H1 (cell line): Measurements from ENCODE around the gene DTX4. TPM values are rescaled to one million over a fixed set of nuclear protein-coding genes. Genes with fewer than 3 reads are reported as not detected.

Experiments
- ASH2L ChIP-seq: fragments of 200-600, 300-600 bp; sonication (generic); IDR thresholded peaks from one replicate; pipeline ENCODE4 v1.7.1; 2017; ENCODE audit warnings: low read length
- EGR1 ChIP-seq: IDR thresholded peaks from 2 replicates; pipeline ENCODE4 v1.6.1; 2011; ENCODE audit warnings: low read depth, low read length, borderline replicate concordance
- GTF2F1 ChIP-seq: IDR thresholded peaks from 2 replicates; pipeline ENCODE4 v1.6.1; 2012; ENCODE audit warnings: low read depth, low read length, improper control_type of control experiment, borderline replicate concordance
- HDAC6 ChIP-seq: IDR thresholded peaks from one replicate; pipeline ENCODE4 v1.7.1; 2012; ENCODE audit warnings: low read depth, mild to moderate bottlenecking, inconsistent platforms, low read length, moderate library complexity
- RXRA ChIP-seq: IDR thresholded peaks from 2 replicates; pipeline ENCODE4 v1.6.1; 2011; ENCODE audit warnings: low read depth, mild to moderate bottlenecking, low read length, moderate library complexity; ENCODE audit not compliant: insufficient read depth
- TEAD4 ChIP-seq: IDR thresholded peaks from 2 replicates; pipeline ENCODE4 v1.6.1; 2012; ENCODE audit warnings: low read depth, low read length, inconsistent platforms, mixed read lengths
- ZNF274 ChIP-seq: IDR thresholded peaks from 2 replicates; pipeline ENCODE4 v1.7.0; 2012; ENCODE audit warnings: low read length, borderline replicate concordance; ENCODE audit errors: extremely low read depth
- polyA plus RNA-seq, 7 experiments: library from polyadenylated mRNA; depleted of rRNA in 3 of 7; stranded (reverse) in 5 of 7; unstranded in 2 of 7; fragments of >200 nt in 5 of 7; fragments of 200-250 nt in 2 of 7; gene quantifications; 1 replicate in 5 of 7; 2 replicates in 1 of 7; 4 replicates in 1 of 7; pipeline versions ENCODE4 v1.2.1 to v1.2.3, GENCODE V29; 2011 to 2013; ENCODE audit warnings: missing spikeins in 2 of 7, mixed read lengths in 2 of 7
- small RNA-seq: library from polyadenylated mRNA; stranded (forward); fragments of <200 nt; extraction: miRNeasy Mini kit (QIAGEN cat#:217004); gene quantifications from one replicate; pipeline ENCODE3, GENCODE V24; 2013; ENCODE audit not compliant: insufficient read depth
- total RNA-seq: library from RNA; stranded (reverse); fragmentation: NEBNext Ultra II Directional; extraction: Animal tissue kit (Norgen Biotek cat#: 25700); gene quantifications from 2 replicates; pipeline ENCODE4 v1.2.1, GENCODE V29; 2021

The DTX4 gene
- total and polyA plus RNA-seq, 2 of the 8 experiments (the other 6 are each of a cell fraction or from before 2014, with no cell fraction given): 5.1 to 18.8 TPM

DNA sequence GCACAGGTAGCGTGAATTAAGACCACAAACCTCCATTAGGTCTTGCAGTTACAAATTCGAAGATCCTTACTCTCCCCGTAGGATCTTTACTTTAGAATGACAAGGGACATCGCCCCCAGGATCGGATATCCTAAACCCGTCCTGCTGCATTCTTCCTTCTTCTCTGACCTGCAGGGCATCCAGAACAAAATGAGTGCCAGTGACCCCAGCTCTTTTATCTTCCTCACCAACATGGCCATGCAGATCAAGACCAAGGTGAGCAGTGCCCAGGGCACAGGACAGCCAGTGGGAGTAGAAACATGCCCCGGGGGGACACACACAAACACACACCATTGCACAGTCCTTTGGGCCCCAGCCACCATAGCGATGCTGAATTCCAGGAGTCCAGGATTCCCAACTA lies 83.3 kb downstream of the DTX4 start (continued):
- TF ChIP-seq EGR1 (no peak), GTF2F1 (no peak), ASH2L (peak; percentile 71), RXRA (no peak), ZNF274 (no peak), TEAD4 (peak; percentile 71), HDAC6 (no peak)
- TF ChIP-seq, all 59 proteins: peak for 5

Small RNA genes within 50 kb of the gene (small RNA-seq; reads per million reads assigned to genes)
- not detected for gene RN7SL42P

Other genes with a start within 250 kb of the DTX4 start
- 10.7 and 11.5 TPM in 2 replicates for gene GLYATL1, start 232.6 kb upstream of the DTX4 start, total RNA-seq
- 5.2 and 8.6 TPM in 2 replicates for gene GLYATL1, start 232.6 kb upstream of the DTX4 start, polyA plus RNA-seq (2011; rRNA removed)
- gene GLYATL1B, start 85.8 kb upstream of the DTX4 start, total RNA-seq: not detected in 2 replicates
- 0.08 TPM in 1 of 2 replicates, not detected in the other for gene GLYATL1B, start 85.8 kb upstream of the DTX4 start, polyA plus RNA-seq (2011; rRNA removed)
- gene FAM111B, start 64.9 kb upstream of the DTX4 start, total RNA-seq: 38.1 and 40.0 TPM in 2 replicates
- 2.4 and 4.8 TPM in 2 replicates for gene FAM111B, start 64.9 kb upstream of the DTX4 start, polyA plus RNA-seq (2011; rRNA removed)
- gene FAM111A, start 29.3 kb upstream of the DTX4 start, total RNA-seq: 29.9 and 31.1 TPM in 2 replicates
- gene FAM111A, start 29.3 kb upstream of the DTX4 start, polyA plus RNA-seq (2011; rRNA removed): 7.4 and 10.2 TPM in 2 replicates
- not detected in 2 replicates for gene MPEG1, start 40.8 kb downstream of the DTX4 start, total RNA-seq
- not detected in 2 replicates for gene MPEG1, start 40.8 kb downstream of the DTX4 start, polyA plus RNA-seq (2011; rRNA removed)
- not detected in 2 replicates for gene OR5AN1, start 186.8 kb downstream of the DTX4 start, total RNA-seq
- gene OR5AN1, start 186.8 kb downstream of the DTX4 start, polyA plus RNA-seq (2011; rRNA removed): not detected in 2 replicates